Measurements from ENCODE around the gene TCEAL4.

The TCEAL4 gene

DNA sequence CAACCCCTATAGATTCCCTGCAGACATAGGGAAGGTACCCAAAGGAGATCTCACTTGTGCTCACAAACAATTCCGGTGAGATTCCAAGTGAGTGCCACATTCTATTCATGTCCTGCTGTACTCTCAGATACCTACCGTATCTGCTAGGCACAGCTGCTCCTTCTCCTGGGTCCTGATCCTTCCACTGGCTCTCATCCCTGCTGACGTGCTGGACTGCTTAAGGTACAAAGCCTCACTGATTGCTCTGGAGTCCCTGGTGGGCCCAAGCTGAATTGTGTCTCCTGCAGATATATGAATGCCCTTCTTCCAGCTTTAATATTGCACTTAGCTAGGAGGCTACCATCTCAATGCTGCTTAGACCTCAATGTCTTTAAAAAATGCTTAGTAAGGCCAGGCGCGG is 45.8 kb downstream of the TCEAL4 start:
- H4K12ac ChIP-seq (ENCODE audit: low read depth, low read length), result no peak overlapping the region
- H3K36me3 ChIP-seq (ENCODE audit: control insufficient read depth in 1 of 2, insufficient read depth in 2 of 2, low read length in 2 of 2), result no peaks in the 10 kb centered on the region
- no peak overlapping the region for H3K23ac ChIP-seq (ENCODE audit: low read length)
- no peak overlapping the region for H3K4ac ChIP-seq (ENCODE audit: low read depth, low read length)
- H2BK12ac ChIP-seq (ENCODE audit: low read length), result no peak overlapping the region
- no peak overlapping the region for H3K9ac ChIP-seq (ENCODE audit: low read length)
- H4K8ac ChIP-seq (ENCODE audit: low read depth, low read length), result no peak overlapping the region
- no peak for DNase-seq
- no peak overlapping the region for H3K27ac ChIP-seq (ENCODE audit: low read depth, low read length)
- no peak overlapping the region for H2BK120ac ChIP-seq (ENCODE audit: insufficient read depth, low read length, poor library complexity)
- no peak overlapping the region for H2AFZ ChIP-seq (ENCODE audit: insufficient read depth, low read length, poor library complexity)
- no peak overlapping the region for H2BK5ac ChIP-seq (ENCODE audit: low read depth, low read length, poor library complexity)
- no peaks in the 10 kb centered on the region for H3K9me3 ChIP-seq (ENCODE audit: insufficient read depth, low read depth, low read length)
- no peaks in the 10 kb centered on the region for H3K27me3 ChIP-seq (ENCODE audit: insufficient read depth, low read length)
- H3K14ac ChIP-seq (ENCODE audit: low read length), result no peak overlapping the region
- H3K79me1 ChIP-seq (ENCODE audit: low read length), result peaks cover 11% of the 10 kb centered on the region
- H2AK5ac ChIP-seq (ENCODE audit: low read length), result no peak overlapping the region
- no peak overlapping the region for H3K4me2 ChIP-seq (ENCODE audit: low read length)
- H3K18ac ChIP-seq (ENCODE audit: low read length), result no peak overlapping the region
- no CpG with 5 or more reads among the region's 5 CpGs for WGBS (ENCODE audit: extremely low coverage, insufficient coverage, insufficient read length)
- peaks cover 0 to 6% of the 10 kb centered on the region in 2 experiments for H3K4me1 ChIP-seq (ENCODE audit: control insufficient read depth in 1 of 2, insufficient read depth in 2 of 2, low read length in 2 of 2)
- no peak overlapping the region for H4K91ac ChIP-seq (ENCODE audit: low read depth, low read length)
- no peak overlapping the region for H3K4me3 ChIP-seq (ENCODE audit: low read depth, low read length)
- H3K79me2 ChIP-seq (ENCODE audit: control insufficient read depth, insufficient read depth, low read length, poor library complexity), result no peaks in the 10 kb centered on the region

DNA sequence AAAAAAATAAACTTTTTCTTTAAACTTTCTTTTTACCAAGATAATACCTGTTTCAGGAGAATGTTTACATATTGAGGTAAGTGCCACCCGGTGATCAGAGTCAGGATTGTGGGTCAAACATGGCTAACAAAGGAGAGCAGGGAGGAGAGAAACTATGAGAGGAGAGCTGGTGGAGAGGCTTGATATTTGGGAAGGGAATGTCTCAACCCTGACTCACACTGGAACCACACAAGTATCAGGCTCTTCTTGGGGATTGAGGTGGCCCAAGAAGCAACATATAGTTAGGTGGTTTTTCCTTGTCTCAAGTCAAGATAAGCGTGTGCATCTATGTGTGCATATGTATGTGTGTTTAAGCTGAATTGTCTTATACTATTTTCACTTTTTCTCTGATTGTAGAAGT is 50.1 kb downstream of the TCEAL4 start:
- H3K79me1 ChIP-seq (ENCODE audit: low read length), result peaks cover 5% of the 10 kb centered on the region

More for the DNA sequence above, 50.1 kb downstream of the TCEAL4 start:
- no peaks in the 10 kb centered on the region for H3K79me2 ChIP-seq (ENCODE audit: control insufficient read depth, insufficient read depth, low read length, poor library complexity)
- DNase-seq, result no peak
- peaks cover 5 to 11% of the 10 kb centered on the region in 2 experiments for H3K4me1 ChIP-seq (ENCODE audit: control insufficient read depth in 1 of 2, insufficient read depth in 2 of 2, low read length in 2 of 2)
- no peak overlapping the region for H2AK5ac ChIP-seq (ENCODE audit: low read length)
- no peak overlapping the region for H3K9ac ChIP-seq (ENCODE audit: low read length)
- no peaks in the 10 kb centered on the region for H3K27me3 ChIP-seq (ENCODE audit: insufficient read depth, low read length)
- no peak overlapping the region for H4K8ac ChIP-seq (ENCODE audit: low read depth, low read length)
- H4K12ac ChIP-seq (ENCODE audit: low read depth, low read length), result no peak overlapping the region
- no peak overlapping the region for H3K14ac ChIP-seq (ENCODE audit: low read length)
- H2BK12ac ChIP-seq (ENCODE audit: low read length), result no peak overlapping the region
- H3K27ac ChIP-seq (ENCODE audit: low read depth, low read length), result no peak overlapping the region
- H3K23ac ChIP-seq (ENCODE audit: low read length), result no peak overlapping the region
- no peak overlapping the region for H3K4me2 ChIP-seq (ENCODE audit: low read length)
- H3K36me3 ChIP-seq (ENCODE audit: control insufficient read depth in 1 of 2, insufficient read depth in 2 of 2, low read length in 2 of 2), result no peaks in the 10 kb centered on the region
- WGBS (ENCODE audit: extremely low coverage, insufficient coverage, insufficient read length), result no CpG with 5 or more reads among the region's 2 CpGs
- H3K4me3 ChIP-seq (ENCODE audit: low read depth, low read length), result no peak overlapping the region
- H2BK5ac ChIP-seq (ENCODE audit: low read depth, low read length, poor library complexity), result no peak overlapping the region
- no peak overlapping the region for H4K91ac ChIP-seq (ENCODE audit: low read depth, low read length)
- H2AFZ ChIP-seq (ENCODE audit: insufficient read depth, low read length, poor library complexity), result no peak overlapping the region
- no peak overlapping the region for H3K4ac ChIP-seq (ENCODE audit: low read depth, low read length)
- no peaks in the 10 kb centered on the region for H3K9me3 ChIP-seq (ENCODE audit: insufficient read depth, low read depth, low read length)
- no peak overlapping the region for H2BK120ac ChIP-seq (ENCODE audit: insufficient read depth, low read length, poor library complexity)
- no peak overlapping the region for H3K18ac ChIP-seq (ENCODE audit: low read length)
